Astrocyte of the spinal cord (primary cell): ENCODE measurements around the gene ZNF561.

Experiments
- DNase-seq: peaks from one replicate; pipeline ENCODE4 v3.0.0; 2011; ENCODE audit warnings: low read depth, low spot score
- H3K4me3 ChIP-seq: 2 replicates; pipeline ENCODE4 v1.5.1; 2011; ENCODE audit warnings: low read depth, mild to moderate bottlenecking, low read length, moderate library complexity
- CTCF ChIP-seq: IDR thresholded peaks from 2 replicates; pipeline ENCODE4 v1.5.1; 2012; ENCODE audit warnings: low read depth, mild to moderate bottlenecking, low read length, inconsistent platforms
- in situ Hi-C: cut with HindIII; loops from 2 replicates; pipeline ENCODE4 v1.10.0; 2017; ENCODE audit warnings: low sequenced_read_pairs

Gene ZNF561

DNA sequence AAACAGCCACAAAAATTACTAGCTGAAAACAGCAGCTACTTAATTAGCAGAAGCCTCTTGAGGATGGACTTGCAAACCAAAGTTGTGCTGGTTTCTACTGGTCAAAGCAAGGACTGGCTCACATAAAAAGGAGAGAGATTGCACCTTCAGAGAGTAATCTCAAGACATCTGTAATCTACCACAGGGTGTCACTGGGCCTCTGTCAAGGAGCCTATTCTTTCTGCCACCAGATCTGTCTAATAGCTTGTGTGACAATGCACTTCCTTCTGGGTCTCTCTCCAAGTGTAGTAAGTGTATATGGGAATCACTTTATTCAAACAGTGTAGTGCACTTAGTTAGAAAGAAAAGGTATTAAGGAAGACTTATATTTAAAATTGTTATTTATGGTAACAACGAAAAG is 24.4 kb upstream of the ZNF561 start:
- in situ Hi-C loops: no loop called here
- TF ChIP-seq CTCF: no peak
- H3K4me3 ChIP-seq: no peak overlapping the region
- no peak for DNase-seq

- no peak overlapping the region for H3K4me3 ChIP-seq
- in situ Hi-C loops: no loop called here
- DNase-seq: no peak
- no peak for TF ChIP-seq CTCF
Observed at GRCh38 chr19:9644472-9644871, 23.4 kb upstream of the ZNF561 start.

DNA sequence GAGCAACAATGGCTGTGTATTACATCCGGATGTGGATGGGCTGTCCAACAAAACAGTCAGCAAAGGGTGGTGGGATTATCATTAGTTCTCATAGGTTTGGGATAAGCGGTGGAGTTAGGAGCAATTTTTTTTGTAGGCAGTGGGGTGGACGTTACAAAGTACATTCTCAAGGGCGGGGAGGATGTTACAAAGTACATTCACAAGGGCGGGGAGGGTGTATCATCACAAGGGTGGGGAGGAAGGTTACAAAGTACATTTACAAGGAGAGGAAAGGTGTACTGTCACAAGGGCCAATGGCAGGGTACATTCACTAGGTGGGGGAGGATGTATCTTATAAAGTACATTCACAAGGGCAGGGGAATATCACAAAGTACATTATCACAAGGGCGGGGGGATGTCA is 20.8 kb upstream of the ZNF561 start:
- DNase-seq: no peak
- in situ Hi-C loops: no loop called here
- no peak for TF ChIP-seq CTCF
- H3K4me3 ChIP-seq: no peak overlapping the region

DNA sequence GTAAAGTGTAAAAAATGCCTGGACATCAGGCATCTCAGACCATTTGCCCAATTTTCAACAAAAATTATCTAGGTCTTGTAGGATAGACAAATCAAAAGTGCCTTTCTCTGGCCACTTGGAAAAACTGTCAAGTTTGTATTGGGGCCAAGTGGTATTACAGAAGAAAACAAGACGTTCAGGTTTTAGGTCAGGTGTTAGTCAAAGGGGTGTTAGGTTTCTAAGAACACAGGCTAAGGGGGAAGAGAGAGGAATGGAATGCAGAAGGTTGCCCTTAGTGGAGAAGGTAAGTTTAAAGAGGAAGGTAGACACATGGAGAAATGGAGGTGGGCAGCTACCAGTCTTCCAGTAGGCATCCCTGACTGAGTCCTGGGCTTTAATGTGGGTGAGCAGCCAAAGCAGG is 19.9 kb upstream of the ZNF561 start:
- no peak overlapping the region for H3K4me3 ChIP-seq
- in situ Hi-C loops: no loop called here
- DNase-seq: no peak
- TF ChIP-seq CTCF: no peak

GRCh38 chr19:9636018-9636417 is 15.0 kb upstream of the ZNF561 start:
- H3K4me3 ChIP-seq: no peak overlapping the region
- DNase-seq: no peak
- in situ Hi-C loops: no loop called here
- no peak for TF ChIP-seq CTCF

DNA sequence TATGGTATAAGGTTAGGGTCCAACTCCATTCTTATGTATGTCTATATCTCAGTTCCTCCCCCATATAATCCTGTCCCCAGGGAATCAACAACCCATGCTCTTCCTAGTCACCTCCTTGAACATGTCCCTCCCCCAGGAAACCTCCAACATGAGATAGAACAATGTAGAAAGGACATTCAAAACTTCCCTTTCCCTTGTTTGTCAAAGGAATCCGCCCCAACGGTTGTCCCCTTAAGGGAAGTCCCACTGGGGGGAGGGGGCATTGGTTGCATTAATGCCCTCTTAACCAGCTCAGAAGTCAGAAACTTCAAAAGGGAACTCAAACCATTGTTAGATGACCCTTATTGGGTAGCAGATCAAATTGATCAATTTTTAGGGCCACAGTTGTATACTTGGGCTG is 6.8 kb upstream of the ZNF561 start:
- no peak overlapping the region for H3K4me3 ChIP-seq
- DNase-seq: no peak
- TF ChIP-seq CTCF: no peak
- in situ Hi-C loops: no loop called here

DNA sequence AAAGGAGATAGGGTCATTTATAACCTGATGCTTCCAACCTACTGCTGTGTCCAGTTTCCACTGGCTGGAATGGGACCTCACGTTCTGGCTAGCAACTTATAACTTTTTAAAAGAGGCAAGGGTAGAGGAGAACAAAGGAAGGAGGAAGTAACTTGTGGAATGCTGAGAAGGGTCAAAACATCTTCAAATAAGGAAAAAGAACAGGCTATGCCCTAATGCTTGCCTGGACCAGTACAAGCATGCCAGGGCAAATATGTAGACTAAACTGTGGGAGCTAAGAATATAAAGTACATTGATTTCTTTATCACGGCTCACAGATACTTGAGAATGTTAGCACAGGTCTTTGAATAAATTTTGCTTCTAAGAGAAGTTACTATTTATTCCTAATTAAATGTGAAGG is 1.5 kb upstream of the ZNF561 start:
- peak; percentile 7 for DNase-seq
- in situ Hi-C loops: no loop called here
- no peak for TF ChIP-seq CTCF
- no peak overlapping the region for H3K4me3 ChIP-seq
